Measurements from ENCODE around the gene ARSB.
"Not testable (repeated sequence)": the region's sequence is repeated elsewhere in the genome, so short reads cannot be mapped to it uniquely, and the experiment has no call there.

ARSB gene

GRCh38 chr5:78995521-78996007 is 10.5 kb upstream of the ARSB start:
- DNase-seq (ENCODE audit: low spot score) = no peak

- DNase-seq (ENCODE audit: low spot score) = no peak
Measured at GRCh38 chr5:78993165-78993564, 8.1 kb upstream of the ARSB start.

GRCh38 chr5:78992146-78992545 is 7.0 kb upstream of the ARSB start:
- DNase-seq (ENCODE audit: low spot score) = no peak

GRCh38 chr5:78989080-78989479 is 4.0 kb upstream of the ARSB start:
- DNase-seq (ENCODE audit: low spot score) = no peak

- DNase-seq (ENCODE audit: low spot score) = peak; percentile 75
Measured at GRCh38 chr5:78985725-78986223, 664 bp upstream of the ARSB start.

- DNase-seq (ENCODE audit: low spot score) = peak; percentile 82
Measured at GRCh38 chr5:78984439-78985115, 533 bp downstream of the ARSB start.

- no peak for DNase-seq (ENCODE audit: low spot score)
Measured at GRCh38 chr5:78983601-78984438, 1.3 kb downstream of the ARSB start.

- DNase-seq (ENCODE audit: low spot score) = not testable (repeated sequence)
Measured at GRCh38 chr5:78983194-78983593, 1.9 kb downstream of the ARSB start.

- no peak for DNase-seq (ENCODE audit: low spot score)
Measured at GRCh38 chr5:78979909-78980308, 5.2 kb downstream of the ARSB start.

GRCh38 chr5:78979117-78979742 is 5.9 kb downstream of the ARSB start:
- DNase-seq (ENCODE audit: low spot score) = peak; percentile 34

GRCh38 chr5:78975035-78975434 is 10.1 kb downstream of the ARSB start:
- no peak for DNase-seq (ENCODE audit: low spot score)

- no peak for DNase-seq (ENCODE audit: low spot score)
Measured at GRCh38 chr5:78974601-78975000, 10.5 kb downstream of the ARSB start.

GRCh38 chr5:78974011-78974410 is 11.1 kb downstream of the ARSB start:
- DNase-seq (ENCODE audit: low spot score) = no peak

- no peak for DNase-seq (ENCODE audit: low spot score)
Measured at GRCh38 chr5:78972654-78973428, 12.3 kb downstream of the ARSB start.

- DNase-seq (ENCODE audit: low spot score) = no peak
Measured at GRCh38 chr5:78971998-78972397, 13.1 kb downstream of the ARSB start.

GRCh38 chr5:78968781-78969180 is 16.3 kb downstream of the ARSB start:
- no peak for DNase-seq (ENCODE audit: low spot score)

GRCh38 chr5:78964889-78965288 is 20.2 kb downstream of the ARSB start:
- DNase-seq (ENCODE audit: low spot score) = no peak

GRCh38 chr5:78961743-78962142 is 23.4 kb downstream of the ARSB start:
- no peak for DNase-seq (ENCODE audit: low spot score)

- no peak for DNase-seq (ENCODE audit: low spot score)
Measured at GRCh38 chr5:78959767-78960166, 25.3 kb downstream of the ARSB start.

GRCh38 chr5:78958672-78959445 is 26.3 kb downstream of the ARSB start:
- DNase-seq (ENCODE audit: low spot score) = no peak

GRCh38 chr5:78956901-78957300 is 28.2 kb downstream of the ARSB start:
- DNase-seq (ENCODE audit: low spot score) = no peak

Data from HuH-7 (cell line).